Lung (tissue), 12 donors: ENCODE measurements around the gene ASB4. TPM values are rescaled to one million over a fixed set of nuclear protein-coding genes. Genes with fewer than 3 reads are reported as not detected.

ENCODE experiments used
- ATAC-seq: fragments of 200-7000 bp; cut with Tn5 transposase; one replicate; pipeline ENCODE4 v1.9.1; 2020; ENCODE audit warnings: moderate number of reproducible peaks; ENCODE audit not compliant: insufficient read depth, low FRiP score
- DNase-seq, 3 donors: peaks; one replicate each; pipeline ENCODE4 v3.0.0-alpha.2; 2013 to 2017
- H3K27ac ChIP-seq, 2 donors: one replicate each; pipeline ENCODE4 v1.5.1; 2013; ENCODE audit warnings: mild to moderate bottlenecking in 2 of 2, moderate library complexity in 2 of 2, control low read depth in 1 of 2, inconsistent platforms in 1 of 2, low read depth in 1 of 2, low read length in 1 of 2
- H3K27me3 ChIP-seq, 3 donors: one replicate each; pipeline ENCODE4 v1.5.1; 2013; ENCODE audit warnings: low read length in 2 of 3; ENCODE audit not compliant: control insufficient read depth in 3 of 3, insufficient read depth in 3 of 3
- H3K36me3 ChIP-seq, 4 donors: one replicate each; pipeline ENCODE4 v1.5.1; 2013; ENCODE audit warnings: low read length in 4 of 4, mild to moderate bottlenecking in 1 of 4, moderate library complexity in 1 of 4; ENCODE audit not compliant: control insufficient read depth in 4 of 4, insufficient read depth in 4 of 4
- H3K4me1 ChIP-seq, 5 donors: one replicate each; pipeline ENCODE4 v1.5.1; 2013; ENCODE audit warnings: low read length in 5 of 5, mild to moderate bottlenecking in 2 of 5, moderate library complexity in 1 of 5; ENCODE audit not compliant: control insufficient read depth in 5 of 5, insufficient read depth in 5 of 5
- H3K4me3 ChIP-seq: one replicate; pipeline ENCODE4 v1.5.1; 2013; ENCODE audit warnings: mild to moderate bottlenecking, control low read depth, moderate library complexity
- H3K9ac ChIP-seq, 2 donors: one replicate each; pipeline ENCODE4 v1.5.1; 2013; ENCODE audit warnings: low read length in 2 of 2, control low read depth in 1 of 2; ENCODE audit not compliant: insufficient read depth in 1 of 2
- H3K9me3 ChIP-seq, 4 donors: one replicate each; pipeline ENCODE4 v1.5.1; 2013; ENCODE audit warnings: low read length in 3 of 4, mild to moderate bottlenecking in 1 of 4, moderate library complexity in 1 of 4; ENCODE audit not compliant: control insufficient read depth in 4 of 4, insufficient read depth in 3 of 4
- WGBS, 2 donors: extraction: QIAGEN DNeasy Blood & Tissue Kit; methylation state at CpG; one replicate each; pipeline ENCODE4 v1.1.7; 2013; 5-methylcytosine and 5-hydroxymethylcytosine counted together
- polyA plus RNA-seq, 2 donors: library from polyadenylated mRNA; stranded (reverse); fragments of 200-250 nt; gene quantifications; one replicate each; pipeline ENCODE4 v1.2.1, GENCODE V29; 2013
- total RNA-seq, 2 donors: library from RNA; depleted of rRNA in 1 of 2; stranded (reverse); fragments of >200 nt in 1 of 2; gene quantifications; one replicate each; pipeline ENCODE4 v1.2.1, GENCODE V29; 2014 to 2021
- TF ChIP-seq, protein P1 (sequence below): IDR thresholded peaks from 2 replicates; pipeline ENCODE4 v1.5.1; 2012; ENCODE audit warnings: mild to moderate bottlenecking; ENCODE audit errors: control extremely low read depth, extremely low read depth
- donor health status: control.
- donor health status: control.
- donor health status: Bipolar disorder and iron deficiency.
- donor health status: healthy.
- donor health status: DM: yes; HTN: yes; CAD: no.

The ASB4 gene
- total and polyA plus RNA-seq, 4 donors = 0.05 to 3.3 (median 0.60) TPM

DNA sequence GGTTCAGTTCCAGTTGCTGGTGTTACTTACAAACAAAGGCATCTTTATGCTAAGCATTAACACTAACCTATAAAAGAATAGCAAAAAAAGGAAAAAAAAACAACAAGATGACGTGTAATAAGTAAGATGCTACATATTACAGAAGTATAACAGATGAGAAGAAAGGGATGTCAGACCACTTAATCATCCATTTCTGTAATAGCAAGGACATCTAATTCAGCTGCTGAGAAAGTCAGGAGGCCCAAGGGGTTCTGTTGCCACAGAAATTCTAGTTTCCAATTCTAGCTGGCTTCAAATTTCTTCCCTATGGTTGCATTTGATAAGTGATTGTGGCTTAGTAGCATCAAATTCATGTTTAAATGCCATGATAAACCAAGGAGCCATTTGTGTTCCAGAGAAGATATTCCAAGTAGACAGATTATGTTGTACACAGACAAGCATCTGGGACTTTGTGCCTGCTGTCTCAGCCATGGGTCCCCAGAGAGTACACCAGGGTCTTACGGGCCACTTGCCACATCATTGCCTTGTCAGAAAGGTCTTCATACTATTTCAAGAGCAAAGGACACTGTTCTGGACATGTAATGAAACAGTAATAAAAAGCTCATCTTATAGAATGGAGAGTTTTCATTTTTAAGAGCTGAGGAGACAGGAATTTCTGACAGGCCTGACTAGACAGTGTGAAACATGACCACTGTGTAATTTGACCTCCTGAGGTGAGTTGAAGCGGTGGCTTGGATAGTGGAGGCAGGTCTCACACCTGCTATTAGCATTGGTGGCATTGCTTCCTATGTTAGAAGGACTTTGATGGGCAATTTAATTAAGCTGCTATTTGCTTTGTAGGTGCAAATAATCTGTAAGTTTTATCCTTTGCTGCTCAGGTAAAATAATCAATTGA, 4.2 kb upstream of the ASB4 start:
- 91 to 92% methylated on average over 3 of the region's 3 CpGs for WGBS, 2 donors
- Histone ChIP-seq H3K4me3 (no peak overlapping the region), H3K9me3 (no peaks in the 10 kb centered on the region), H3K9ac (no peak overlapping the region), H3K36me3 (no peaks in the 10 kb centered on the region), H3K27ac (no peak overlapping the region), H3K4me1 (peaks cover 0 to 9% (median 0%) of the 10 kb centered on the region in 5 donors), H3K27me3 (no peaks in the 10 kb centered on the region)
- ATAC-seq (no peak), DNase-seq (no peak)
- TF ChIP-seq, protein P1, sequence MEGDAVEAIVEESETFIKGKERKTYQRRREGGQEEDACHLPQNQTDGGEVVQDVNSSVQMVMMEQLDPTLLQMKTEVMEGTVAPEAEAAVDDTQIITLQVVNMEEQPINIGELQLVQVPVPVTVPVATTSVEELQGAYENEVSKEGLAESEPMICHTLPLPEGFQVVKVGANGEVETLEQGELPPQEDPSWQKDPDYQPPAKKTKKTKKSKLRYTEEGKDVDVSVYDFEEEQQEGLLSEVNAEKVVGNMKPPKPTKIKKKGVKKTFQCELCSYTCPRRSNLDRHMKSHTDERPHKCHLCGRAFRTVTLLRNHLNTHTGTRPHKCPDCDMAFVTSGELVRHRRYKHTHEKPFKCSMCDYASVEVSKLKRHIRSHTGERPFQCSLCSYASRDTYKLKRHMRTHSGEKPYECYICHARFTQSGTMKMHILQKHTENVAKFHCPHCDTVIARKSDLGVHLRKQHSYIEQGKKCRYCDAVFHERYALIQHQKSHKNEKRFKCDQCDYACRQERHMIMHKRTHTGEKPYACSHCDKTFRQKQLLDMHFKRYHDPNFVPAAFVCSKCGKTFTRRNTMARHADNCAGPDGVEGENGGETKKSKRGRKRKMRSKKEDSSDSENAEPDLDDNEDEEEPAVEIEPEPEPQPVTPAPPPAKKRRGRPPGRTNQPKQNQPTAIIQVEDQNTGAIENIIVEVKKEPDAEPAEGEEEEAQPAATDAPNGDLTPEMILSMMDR = no peak

DNA sequence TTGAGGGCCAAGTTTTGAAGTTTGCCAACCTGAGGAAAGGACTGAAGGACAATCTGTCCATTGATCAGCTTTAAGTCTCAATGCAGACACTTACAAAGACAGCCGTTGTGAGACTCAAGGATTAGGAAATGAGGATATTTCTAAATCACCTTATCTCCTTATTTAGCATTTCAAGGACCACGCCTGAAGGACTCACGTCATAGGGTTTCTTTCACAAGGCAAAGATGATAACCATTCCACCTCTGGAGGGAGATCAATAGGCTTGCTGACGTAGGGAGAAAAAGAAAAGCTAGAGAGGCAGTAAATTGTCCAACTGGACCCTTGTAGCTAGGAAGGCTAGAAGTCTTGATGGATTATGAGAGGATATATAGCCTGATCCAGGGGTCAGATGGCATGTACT, 3.3 kb upstream of the ASB4 start:
- Histone ChIP-seq H3K27me3 (no peaks in the 10 kb centered on the region), H3K4me1 (peaks cover 0 to 6% (median 0%) of the 10 kb centered on the region in 5 donors), H3K36me3 (no peaks in the 10 kb centered on the region), H3K9me3 (no peaks in the 10 kb centered on the region), H3K9ac (no peak overlapping the region), H3K27ac (no peak overlapping the region), H3K4me3 (no peak overlapping the region)
- TF ChIP-seq, protein P1 = no peak
- ATAC-seq (no peak), DNase-seq (no peak)
- 55 to 70% methylated on average over 4 of the region's 4 CpGs for WGBS, 2 donors

DNA sequence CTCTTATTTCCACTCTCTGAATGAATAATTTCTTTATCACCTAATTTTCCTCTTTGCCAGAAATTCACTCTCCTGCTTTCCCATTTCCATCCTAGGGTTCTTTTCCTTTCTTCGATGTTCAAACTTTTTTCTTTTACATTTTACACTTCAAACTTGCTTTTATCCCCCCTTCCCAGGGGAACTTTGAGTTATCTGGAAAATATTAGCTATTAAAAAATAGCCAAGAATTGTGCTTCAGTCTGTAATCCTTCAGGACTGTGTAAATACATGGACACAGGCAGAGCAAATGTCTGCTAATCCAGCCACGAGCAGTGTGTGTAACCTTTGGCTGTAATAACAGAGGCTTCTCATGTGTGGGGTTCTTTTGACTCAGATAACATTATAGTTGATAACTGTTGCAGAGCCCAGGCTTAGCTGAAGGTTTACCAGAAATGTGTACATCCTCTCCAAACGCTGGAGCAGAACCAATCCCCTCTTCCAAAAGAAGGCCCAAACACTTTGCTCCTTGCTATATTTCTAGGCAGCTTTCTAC, 4.6 kb downstream of the ASB4 start:
- Histone ChIP-seq H3K4me3 (no peak overlapping the region), H3K9ac (no peak overlapping the region), H3K4me1 (peaks cover 0 to 7% (median 0%) of the 10 kb centered on the region in 5 donors), H3K36me3 (no peaks in the 10 kb centered on the region), H3K27me3 (no peaks in the 10 kb centered on the region), H3K27ac (no peak overlapping the region), H3K9me3 (no peaks in the 10 kb centered on the region)
- no peak for ATAC-seq
- 59 to 74% methylated on average over 3 of the region's 3 CpGs for WGBS, 2 donors
- TF ChIP-seq, protein P1 = no peak
- DNase-seq = no peak
